Stimulated activated effector memory CD8-positive, alpha-beta T cell treated with anti-CD3 and anti-CD28 coated beads, Interleukin-12 subunit alpha, Interleukin-12 subunit beta, amount 100 ng/mL, for 72 hours (primary cell): Measurements from ENCODE around the gene FAM170A.

ENCODE experiments used
- ATAC-seq: fragments of 150-1000 bp; cut with Tn5 transposase; 2 replicates; pipeline ENCODE4 v1.10.0; 2021
- DNase-seq, 2 donors: peaks; one replicate each; pipeline ENCODE4 v3.0.0; 2021 to 2022; ENCODE audit warnings: low spot score in 2 of 2
- H3K27ac Mint-ChIP-seq: one replicate; pipeline ENCODE4 v1.8.0; 2022; ENCODE audit warnings: mild to moderate bottlenecking, mixed read lengths
- H3K36me3 Mint-ChIP-seq: one replicate; pipeline ENCODE4 v1.8.0; 2022; ENCODE audit warnings: mild to moderate bottlenecking, mixed read lengths
- H3K4me1 Mint-ChIP-seq: one replicate; pipeline ENCODE4 v1.8.0; 2022; ENCODE audit warnings: mixed read lengths
- H3K4me3 Mint-ChIP-seq: one replicate; pipeline ENCODE4 v1.8.0; 2022; ENCODE audit warnings: mild to moderate bottlenecking, mixed read lengths
- H3K9me3 Mint-ChIP-seq: one replicate; pipeline ENCODE4 v1.8.0; 2022; ENCODE audit warnings: mixed read lengths

Gene FAM170A, protein sequence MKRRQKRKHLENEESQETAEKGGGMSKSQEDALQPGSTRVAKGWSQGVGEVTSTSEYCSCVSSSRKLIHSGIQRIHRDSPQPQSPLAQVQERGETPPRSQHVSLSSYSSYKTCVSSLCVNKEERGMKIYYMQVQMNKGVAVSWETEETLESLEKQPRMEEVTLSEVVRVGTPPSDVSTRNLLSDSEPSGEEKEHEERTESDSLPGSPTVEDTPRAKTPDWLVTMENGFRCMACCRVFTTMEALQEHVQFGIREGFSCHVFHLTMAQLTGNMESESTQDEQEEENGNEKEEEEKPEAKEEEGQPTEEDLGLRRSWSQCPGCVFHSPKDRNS

GRCh38 chr5:119629339-119629738 is at the start of gene FAM170A:
Gene FAM170A (plus strand): TSS chr5:119629558. CDS start chr5:119629769, 211 bp downstream.
- Mint-ChIP-seq H3K9me3 (no peaks in the 10 kb centered on the region), H3K36me3 (no peaks in the 10 kb centered on the region), H3K27ac (no peak within 1 kb of the TSS), H3K4me3 (no peak within 1 kb of the TSS), H3K4me1 (no peaks in the 10 kb centered on the region)
- ATAC-seq: no peak
- no peak for DNase-seq

GRCh38 chr5:119582987-119583386 is 46.4 kb upstream of the FAM170A start:
- H3K9me3 Mint-ChIP-seq: no peaks in the 10 kb centered on the region
- no peak overlapping the region for H3K27ac Mint-ChIP-seq
- DNase-seq: no peak
- no peak overlapping the region for H3K4me3 Mint-ChIP-seq
- no peaks in the 10 kb centered on the region for H3K4me1 Mint-ChIP-seq
- no peaks in the 10 kb centered on the region for H3K36me3 Mint-ChIP-seq
- no peak for ATAC-seq

DNA sequence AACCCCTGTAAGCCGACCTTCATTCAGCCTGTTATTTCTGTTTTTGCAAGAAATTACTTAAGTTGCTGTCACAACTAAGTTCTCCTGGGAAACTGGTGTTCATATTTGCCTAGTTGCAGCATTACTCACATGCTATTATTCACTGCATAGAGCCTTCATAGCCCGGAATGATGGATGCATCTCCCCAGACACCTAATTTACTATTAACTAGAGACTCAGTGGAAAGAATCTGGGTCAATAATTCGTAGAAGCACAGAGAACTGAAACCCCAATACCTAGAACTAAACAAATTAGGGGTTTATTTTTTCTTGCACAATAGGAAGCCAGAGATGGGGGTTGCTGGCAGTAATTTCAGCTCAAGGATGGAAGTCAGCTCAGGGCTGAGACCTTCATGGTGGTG is 45.7 kb upstream of the FAM170A start:
- ATAC-seq: no peak
- Mint-ChIP-seq H3K4me1 (no peaks in the 10 kb centered on the region), H3K27ac (no peak overlapping the region), H3K4me3 (no peak overlapping the region), H3K9me3 (no peaks in the 10 kb centered on the region), H3K36me3 (no peaks in the 10 kb centered on the region)
- DNase-seq: no peak

GRCh38 chr5:119596046-119596445 is 33.3 kb upstream of the FAM170A start:
- no peak for ATAC-seq
- no peak for DNase-seq
- Mint-ChIP-seq H3K27ac (no peak overlapping the region), H3K9me3 (peaks cover 7% of the 10 kb centered on the region), H3K36me3 (no peaks in the 10 kb centered on the region), H3K4me3 (no peak overlapping the region), H3K4me1 (no peaks in the 10 kb centered on the region)

- ATAC-seq: peak; percentile 51
- no peak for DNase-seq
- Mint-ChIP-seq H3K4me1 (no peaks in the 10 kb centered on the region), H3K9me3 (peaks cover 3% of the 10 kb centered on the region), H3K4me3 (no peak overlapping the region), H3K36me3 (no peaks in the 10 kb centered on the region), H3K27ac (no peak overlapping the region)
These were observed 31.5 kb upstream of the FAM170A start for GRCh38 chr5:119597728-119598298.

DNA sequence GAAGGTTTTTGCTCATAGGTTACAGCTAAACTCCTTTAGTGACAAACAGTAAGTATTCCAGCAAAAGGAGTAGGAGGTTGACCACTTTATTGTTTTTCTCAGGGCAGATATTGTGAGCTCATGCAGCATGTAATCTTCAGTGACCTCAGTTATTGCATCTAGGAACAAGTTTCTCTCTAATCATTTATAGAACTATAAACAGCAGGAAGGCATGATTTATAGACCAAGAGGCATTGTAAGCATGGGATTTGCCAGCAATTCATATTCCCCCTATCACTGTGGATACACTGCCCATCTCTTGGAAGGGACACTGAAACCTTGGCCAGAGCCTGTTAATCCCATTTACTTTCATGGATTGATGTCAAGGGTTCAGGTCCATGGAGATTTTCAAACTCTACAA is 15.4 kb upstream of the FAM170A start:
- Mint-ChIP-seq H3K27ac (no peak overlapping the region), H3K9me3 (peaks cover 4% of the 10 kb centered on the region), H3K4me1 (no peaks in the 10 kb centered on the region), H3K36me3 (no peaks in the 10 kb centered on the region), H3K4me3 (no peak overlapping the region)
- ATAC-seq (no peak), DNase-seq (no peak)

GRCh38 chr5:119614838-119615237 is 14.5 kb upstream of the FAM170A start:
- H3K36me3 Mint-ChIP-seq: no peaks in the 10 kb centered on the region
- peaks cover 7% of the 10 kb centered on the region for H3K9me3 Mint-ChIP-seq
- no peak overlapping the region for H3K4me3 Mint-ChIP-seq
- ATAC-seq: no peak
- H3K27ac Mint-ChIP-seq: no peak overlapping the region
- DNase-seq: no peak
- no peaks in the 10 kb centered on the region for H3K4me1 Mint-ChIP-seq

GRCh38 chr5:119626086-119626485 is 3.3 kb upstream of the FAM170A start:
- H3K36me3 Mint-ChIP-seq: no peaks in the 10 kb centered on the region

DNA sequence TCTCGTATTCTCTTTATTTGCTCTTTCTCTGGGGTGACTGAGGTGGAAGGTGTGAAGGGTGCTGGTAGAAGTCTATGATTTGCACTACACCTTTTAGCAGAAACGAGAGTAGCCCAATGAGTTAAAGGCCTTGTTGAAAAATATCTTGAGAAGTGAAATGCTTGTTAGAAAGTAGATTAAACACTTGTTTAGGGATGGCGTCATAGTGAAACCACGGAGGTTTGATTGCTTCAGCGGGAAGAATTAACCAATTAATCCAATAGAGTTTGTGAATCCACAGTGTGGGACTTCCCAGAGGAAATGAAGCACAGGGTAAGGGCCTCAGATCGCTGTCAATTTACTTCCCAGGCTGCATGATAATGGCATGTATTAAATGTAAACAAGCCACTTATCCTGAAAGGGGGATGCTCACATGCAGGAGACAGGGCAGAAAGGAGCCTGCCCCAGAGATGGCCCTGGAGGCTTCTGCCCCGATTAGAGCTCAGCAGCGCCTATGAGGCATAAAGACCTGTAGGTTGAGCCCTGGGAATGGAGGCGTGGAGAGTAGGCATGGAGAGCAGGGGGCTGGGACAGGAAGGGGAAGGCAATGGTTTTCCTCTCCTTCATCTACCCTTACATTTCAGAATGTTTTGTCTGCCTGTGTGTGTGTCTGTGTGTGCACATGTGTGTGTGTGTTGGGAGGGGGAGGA is 1.5 kb downstream of the FAM170A start:
- no peak for DNase-seq
- Mint-ChIP-seq H3K4me3 (no peak overlapping the region), H3K4me1 (no peaks in the 10 kb centered on the region), H3K9me3 (no peaks in the 10 kb centered on the region), H3K36me3 (no peaks in the 10 kb centered on the region), H3K27ac (no peak overlapping the region)
- ATAC-seq: no peak

More at GRCh38 chr5:119626086-119626485, 3.3 kb upstream of the FAM170A start:
- DNase-seq: no peak
- ATAC-seq: no peak
- H3K4me1 Mint-ChIP-seq: no peaks in the 10 kb centered on the region
- H3K27ac Mint-ChIP-seq: no peak overlapping the region
- H3K9me3 Mint-ChIP-seq: peaks cover 12% of the 10 kb centered on the region
- H3K4me3 Mint-ChIP-seq: no peak overlapping the region

DNA sequence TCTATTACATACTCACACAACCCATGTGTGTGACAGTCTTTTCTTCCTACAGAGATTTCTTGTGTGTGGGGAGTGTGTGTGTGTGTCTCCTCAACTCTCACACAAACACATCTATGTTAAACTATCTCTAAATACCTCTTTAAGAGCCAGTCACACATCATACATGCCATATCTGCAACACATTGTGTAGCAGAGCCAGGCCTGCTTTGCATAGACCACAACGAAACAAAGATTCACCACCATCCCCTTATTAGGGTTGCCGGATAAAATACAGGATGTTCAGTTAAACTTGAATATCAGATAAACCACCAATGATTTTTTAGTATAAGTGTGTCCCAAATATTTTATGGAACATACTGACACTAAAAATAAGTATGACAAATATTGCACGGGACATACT is 2.3 kb downstream of the FAM170A start:
- no peaks in the 10 kb centered on the region for H3K9me3 Mint-ChIP-seq
- no peaks in the 10 kb centered on the region for H3K36me3 Mint-ChIP-seq
- H3K4me1 Mint-ChIP-seq: no peaks in the 10 kb centered on the region
- H3K27ac Mint-ChIP-seq: no peak overlapping the region
- no peak overlapping the region for H3K4me3 Mint-ChIP-seq
- DNase-seq (no peak), ATAC-seq (no peak)

GRCh38 chr5:119651486-119651885 is 22.1 kb downstream of the FAM170A start:
- Mint-ChIP-seq H3K4me3 (no peak overlapping the region), H3K4me1 (no peaks in the 10 kb centered on the region), H3K9me3 (no peaks in the 10 kb centered on the region), H3K27ac (no peak overlapping the region), H3K36me3 (no peaks in the 10 kb centered on the region)
- DNase-seq: no peak
- no peak for ATAC-seq

DNA sequence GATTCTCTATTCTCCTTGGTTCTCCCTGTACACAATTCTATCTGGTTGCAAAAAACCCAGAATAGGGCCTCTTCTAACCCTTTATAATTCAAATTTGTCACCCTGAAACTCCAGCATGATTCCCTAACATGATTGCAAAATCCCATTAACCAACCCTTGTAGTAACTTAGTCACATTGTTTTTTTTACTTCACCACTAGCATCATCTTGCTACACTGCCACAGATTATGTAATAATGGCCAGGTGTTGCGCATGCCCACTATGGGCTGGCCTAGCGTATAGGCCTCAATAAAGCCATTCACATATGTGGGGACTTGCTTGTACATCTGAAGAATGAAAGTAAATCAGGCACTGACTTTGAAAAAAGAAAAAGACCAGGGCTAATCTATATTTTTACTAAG is 25.7 kb downstream of the FAM170A start:
- DNase-seq (no peak), ATAC-seq (no peak)

DNA sequence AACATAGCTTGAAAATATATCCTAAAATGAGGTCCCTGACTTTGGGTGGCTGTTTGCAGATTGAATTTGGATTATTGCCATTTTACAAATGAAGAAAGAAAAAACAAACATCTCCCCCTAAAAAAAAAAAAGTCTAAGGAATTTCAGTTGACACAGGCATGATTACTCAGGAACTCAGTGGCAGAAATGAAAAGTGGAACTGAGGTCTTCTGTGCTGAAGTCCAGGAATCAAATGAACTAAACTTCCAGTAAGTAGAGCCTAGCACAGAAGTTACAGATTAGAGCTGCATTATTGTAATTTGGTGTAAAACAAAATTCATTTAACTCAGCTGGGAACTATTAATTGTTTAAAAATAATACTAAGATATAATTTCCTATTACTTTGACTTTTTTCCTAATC is 26.7 kb downstream of the FAM170A start:
- no peaks in the 10 kb centered on the region for H3K9me3 Mint-ChIP-seq
- H3K27ac Mint-ChIP-seq: no peak overlapping the region
- H3K36me3 Mint-ChIP-seq: no peaks in the 10 kb centered on the region
- no peak overlapping the region for H3K4me3 Mint-ChIP-seq
- H3K4me1 Mint-ChIP-seq: no peaks in the 10 kb centered on the region
- ATAC-seq (no peak), DNase-seq (no peak)

More for the DNA sequence above, 25.7 kb downstream of the FAM170A start:
- Mint-ChIP-seq H3K9me3 (no peaks in the 10 kb centered on the region), H3K4me3 (no peak overlapping the region), H3K36me3 (no peaks in the 10 kb centered on the region), H3K4me1 (no peaks in the 10 kb centered on the region), H3K27ac (no peak overlapping the region)

- no peak for ATAC-seq
These were observed 37.2 kb downstream of the FAM170A start for GRCh38 chr5:119666542-119666941.

GRCh38 chr5:119678351-119679028 is 49.1 kb downstream of the FAM170A start:
- DNase-seq (no peak), ATAC-seq (no peak)
- Mint-ChIP-seq H3K27ac (no peak overlapping the region), H3K4me3 (no peak overlapping the region), H3K36me3 (no peaks in the 10 kb centered on the region), H3K9me3 (peaks cover 3% of the 10 kb centered on the region), H3K4me1 (no peaks in the 10 kb centered on the region)

More at GRCh38 chr5:119666542-119666941, 37.2 kb downstream of the FAM170A start:
- H3K4me1 Mint-ChIP-seq: no peaks in the 10 kb centered on the region
- no peak overlapping the region for H3K27ac Mint-ChIP-seq
- DNase-seq: no peak
- H3K4me3 Mint-ChIP-seq: no peak overlapping the region
- H3K36me3 Mint-ChIP-seq: no peaks in the 10 kb centered on the region
- peaks cover 10% of the 10 kb centered on the region for H3K9me3 Mint-ChIP-seq
